T-helper 22 cell (primary cell): ENCODE results near the gene ACVR2A.

Experiments used
- DNase-seq: peaks from one replicate; pipeline ENCODE4 v3.0.0-alpha.2; 2020; ENCODE audit warnings: low read depth

The ACVR2A gene

DNA sequence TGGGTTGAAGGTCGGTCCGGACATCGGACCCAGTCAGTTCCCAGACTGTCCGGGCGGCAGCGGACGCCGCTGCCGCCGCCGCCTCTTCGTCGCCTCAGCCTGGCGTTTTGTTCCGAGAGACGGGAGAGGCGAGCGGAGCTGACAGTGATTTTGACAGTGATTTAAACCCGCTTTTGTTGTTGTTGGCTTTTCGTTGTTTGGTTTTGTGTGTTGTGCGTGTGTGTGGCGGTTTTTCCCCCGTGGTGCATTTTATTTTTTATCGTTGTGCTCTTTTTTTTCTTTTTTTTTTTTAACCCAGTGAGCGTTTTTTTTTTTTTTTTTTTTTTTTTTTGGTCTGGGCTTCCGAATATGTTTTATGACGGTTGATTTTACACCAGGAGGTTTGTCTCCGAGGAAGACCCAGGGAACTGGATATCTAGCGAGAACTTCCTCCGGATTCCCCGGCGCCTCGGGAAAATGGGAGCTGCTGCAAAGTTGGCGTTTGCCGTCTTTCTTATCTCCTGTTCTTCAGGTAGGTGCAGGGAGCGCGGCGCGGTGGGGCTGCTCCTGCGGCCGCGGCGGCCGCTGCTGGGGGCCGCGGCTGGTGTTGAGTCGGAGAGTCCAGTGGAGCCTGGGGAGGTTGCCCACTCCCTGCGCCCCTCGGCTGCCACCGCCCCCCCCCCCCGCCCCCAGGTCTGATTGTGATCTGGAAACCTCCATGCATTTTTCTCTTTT is at the start of gene ACVR2A:
Gene ACVR2A (plus strand): TSS at position 333 of the 714 bp plus-strand sequence. CDS start 124 bp downstream, at position 457.
- peak; percentile 21 for DNase-seq

DNA sequence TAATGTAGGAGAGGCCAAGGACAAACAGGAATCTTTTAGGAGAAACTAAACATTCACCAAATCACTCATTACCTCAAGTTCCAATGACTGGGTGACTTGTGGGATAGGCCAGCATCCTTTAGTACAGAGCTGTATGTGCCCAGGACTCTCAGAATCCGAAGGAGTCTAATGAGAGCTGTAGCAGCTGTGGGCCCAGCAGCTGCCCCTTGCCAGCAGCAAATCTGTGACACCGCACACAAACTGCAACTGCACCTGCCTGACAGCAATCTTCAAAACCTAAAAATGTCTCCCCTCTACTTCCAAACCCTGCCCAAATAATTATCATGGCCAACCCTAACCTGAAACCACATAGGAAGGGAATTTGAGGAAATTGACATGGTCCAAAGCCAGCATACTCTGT is 44.5 kb upstream of the ACVR2A start:
- no peak for DNase-seq

DNA sequence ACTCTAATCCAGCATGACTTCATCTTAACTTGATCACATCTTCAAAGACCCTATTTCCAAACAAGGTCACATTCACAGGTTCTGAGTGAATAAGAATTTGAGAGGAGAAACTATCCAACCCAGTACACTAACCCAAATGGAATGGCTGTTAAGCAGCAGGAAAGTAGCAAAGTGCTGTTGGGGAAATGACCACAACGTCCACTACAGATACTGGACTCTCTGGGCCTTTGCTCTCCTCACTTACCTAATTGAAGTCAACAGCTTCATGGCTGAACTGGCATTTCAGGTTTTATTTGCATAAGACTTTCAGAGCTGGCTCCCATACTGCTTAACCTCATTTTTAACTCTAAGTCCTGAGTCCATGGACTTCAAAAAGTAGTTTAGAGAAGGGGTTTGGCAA is 38.0 kb upstream of the ACVR2A start:
- DNase-seq: no peak

DNA sequence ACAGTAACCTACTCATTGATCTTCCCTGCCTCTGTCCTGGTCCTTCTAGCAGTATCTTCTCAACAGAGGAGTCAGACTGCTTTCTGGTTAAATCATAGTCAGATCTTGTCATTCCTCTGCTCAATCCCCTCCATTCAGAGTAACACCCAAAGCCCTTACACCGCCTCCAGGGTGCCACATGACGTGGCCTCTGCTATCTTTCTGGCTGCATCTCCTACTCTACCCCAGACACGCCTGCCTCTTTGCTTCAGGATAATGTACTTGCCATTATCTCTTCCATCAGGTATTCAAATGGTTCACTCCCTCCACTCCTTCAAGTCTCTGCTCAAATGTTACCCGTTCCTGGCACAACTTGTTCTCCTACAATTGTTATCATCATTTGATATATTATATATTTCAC is 36.3 kb upstream of the ACVR2A start:
- DNase-seq: no peak

DNA sequence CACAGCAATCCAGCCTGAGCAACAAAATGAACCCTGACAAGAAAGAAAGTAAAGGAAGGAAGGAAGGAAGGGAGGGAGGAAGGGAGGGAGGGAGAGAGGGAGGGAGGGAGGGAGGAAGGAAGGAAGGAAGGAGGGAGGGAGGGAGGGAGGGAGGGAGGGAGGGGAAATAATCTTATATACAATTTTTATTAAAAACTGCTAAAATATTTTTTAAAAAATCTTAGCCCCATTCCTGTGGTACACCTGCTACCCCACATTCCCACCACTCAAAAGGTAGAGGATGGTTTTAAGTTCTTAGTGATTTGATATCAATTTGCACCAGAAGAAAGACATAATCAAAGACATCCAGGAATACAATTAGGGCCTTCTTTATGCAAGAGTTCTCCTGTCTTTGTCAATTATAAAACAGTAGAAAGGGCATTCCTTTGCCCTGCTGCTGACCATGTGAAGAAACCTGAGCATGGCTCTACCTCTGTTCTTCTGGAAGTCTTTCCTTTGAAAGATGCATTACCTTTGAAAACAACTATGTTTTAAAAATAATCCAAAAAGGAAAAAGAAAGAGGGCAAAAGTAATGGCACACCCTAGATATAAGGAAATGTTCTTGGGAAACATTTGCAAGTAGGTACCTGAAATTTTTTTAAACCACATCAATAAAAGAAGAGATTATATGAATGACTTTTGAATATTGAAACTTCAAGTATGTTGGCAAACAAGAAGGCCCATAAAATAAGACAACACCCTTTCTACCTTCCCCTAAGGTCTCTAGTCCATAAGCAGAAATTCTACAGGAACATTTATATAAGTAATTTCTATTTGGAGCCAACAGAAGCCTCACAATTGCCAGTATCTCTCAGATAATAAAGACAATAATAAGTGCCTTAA is 33.7 kb upstream of the ACVR2A start:
- DNase-seq: no peak

DNA sequence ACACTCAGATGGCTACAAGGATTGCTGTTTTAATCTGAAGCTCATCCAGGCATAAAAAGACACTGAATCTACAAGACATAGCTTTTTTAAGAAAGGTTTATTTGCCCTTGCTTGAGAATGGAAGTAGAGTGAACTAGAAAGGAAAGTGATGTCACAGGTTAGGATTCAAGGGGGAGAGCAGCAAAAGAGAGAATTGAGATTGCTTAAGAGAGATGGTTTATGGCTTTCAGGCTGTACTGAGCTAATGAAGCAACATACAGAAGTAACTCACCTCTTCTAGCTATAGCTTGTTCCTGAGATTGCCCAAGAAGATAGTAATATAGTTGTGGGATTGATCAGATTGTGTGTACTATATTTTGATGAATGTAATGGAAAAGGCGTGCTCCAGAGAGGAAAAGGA is 26.1 kb upstream of the ACVR2A start:
- no peak for DNase-seq

DNA sequence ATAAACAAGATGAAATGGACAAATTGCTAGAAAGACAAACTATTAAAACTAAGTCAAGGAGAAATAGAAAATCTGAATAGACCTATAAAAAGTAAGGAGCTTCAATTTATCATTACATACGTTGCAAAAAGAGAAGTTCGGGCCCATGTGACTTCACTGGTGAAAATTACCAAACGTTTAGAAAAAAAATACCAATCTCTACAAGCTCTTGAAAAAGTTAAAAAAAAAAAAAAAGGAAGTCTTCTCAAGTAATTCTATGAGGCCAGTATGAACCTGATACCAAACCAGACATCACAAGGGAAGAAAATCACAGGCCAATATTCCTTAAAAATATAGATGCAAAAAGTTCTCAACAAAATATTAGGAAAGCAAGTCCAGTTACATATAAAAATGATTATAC is 20.2 kb upstream of the ACVR2A start:
- no peak for DNase-seq

DNA sequence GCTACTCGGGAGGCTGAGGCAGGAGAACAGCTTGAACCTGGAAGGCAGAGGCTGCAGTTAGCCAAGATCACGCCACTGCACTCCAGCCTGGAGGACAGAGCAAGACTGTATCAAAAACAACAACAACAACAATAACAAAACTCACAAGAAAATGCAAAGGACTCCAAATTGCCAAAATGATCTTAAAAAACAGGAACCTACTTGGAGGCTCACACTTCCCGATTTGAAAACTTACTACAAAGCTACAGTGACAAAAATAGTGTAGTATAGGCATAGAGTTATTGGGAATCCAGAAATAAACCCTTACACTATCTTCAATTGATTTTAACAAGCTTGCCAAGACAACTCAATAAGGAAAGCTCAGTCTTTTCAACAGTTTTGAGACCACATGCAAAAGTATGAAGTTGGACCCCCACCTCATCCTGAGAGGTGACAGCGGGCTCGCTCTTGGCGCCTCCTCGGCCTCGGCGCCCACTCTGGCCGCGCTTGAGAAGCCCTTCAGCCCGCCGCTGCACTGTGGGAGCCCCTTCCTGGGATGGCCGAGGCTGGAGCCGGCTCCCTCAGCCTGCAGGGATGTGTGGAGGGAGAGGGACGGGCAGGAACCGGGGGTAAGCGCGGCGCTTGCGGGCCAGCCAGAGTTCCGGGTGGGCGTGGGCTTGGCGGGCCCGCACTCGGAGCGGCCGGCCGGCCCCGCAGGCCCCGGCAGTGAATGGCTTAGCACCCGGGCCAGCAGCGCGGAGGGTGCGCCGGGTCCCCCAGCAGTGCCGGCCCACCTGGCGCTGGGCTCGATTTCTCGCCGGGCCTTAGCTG is 18.3 kb upstream of the ACVR2A start:
- no peak for DNase-seq

DNA sequence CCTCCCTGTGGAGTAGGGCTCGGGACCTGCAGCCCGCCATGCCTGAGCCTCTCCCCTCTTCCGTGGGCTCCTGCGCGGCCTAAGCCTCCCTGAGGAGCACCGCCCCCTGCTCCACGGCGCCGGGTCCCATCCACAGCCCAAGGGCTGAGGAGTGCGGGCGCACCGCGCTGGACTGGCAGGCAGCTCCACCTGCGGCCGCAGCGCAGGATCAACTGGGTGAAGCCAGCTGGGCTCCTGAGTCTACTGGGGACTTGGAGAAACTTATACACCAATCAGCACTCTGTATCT is 17.8 kb upstream of the ACVR2A start:
- no peak for DNase-seq

DNA sequence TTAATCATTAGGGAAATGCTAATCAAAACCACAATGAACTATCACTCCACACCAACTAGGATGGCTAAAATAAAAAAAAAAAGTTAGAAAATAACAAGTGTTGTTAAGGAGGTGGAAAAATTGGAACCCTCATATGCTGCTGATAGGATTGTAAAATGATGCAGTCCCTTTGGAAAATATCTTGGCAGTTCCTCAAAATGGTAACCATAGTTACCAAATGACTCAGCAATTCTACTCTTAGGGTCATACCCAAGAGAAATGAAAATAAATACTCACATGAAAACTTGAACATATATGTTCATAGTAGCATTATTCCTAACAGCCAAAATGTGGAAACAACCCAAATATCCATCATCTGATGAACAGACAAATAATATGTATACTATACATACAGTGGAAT is 15.7 kb upstream of the ACVR2A start:
- no peak for DNase-seq

DNA sequence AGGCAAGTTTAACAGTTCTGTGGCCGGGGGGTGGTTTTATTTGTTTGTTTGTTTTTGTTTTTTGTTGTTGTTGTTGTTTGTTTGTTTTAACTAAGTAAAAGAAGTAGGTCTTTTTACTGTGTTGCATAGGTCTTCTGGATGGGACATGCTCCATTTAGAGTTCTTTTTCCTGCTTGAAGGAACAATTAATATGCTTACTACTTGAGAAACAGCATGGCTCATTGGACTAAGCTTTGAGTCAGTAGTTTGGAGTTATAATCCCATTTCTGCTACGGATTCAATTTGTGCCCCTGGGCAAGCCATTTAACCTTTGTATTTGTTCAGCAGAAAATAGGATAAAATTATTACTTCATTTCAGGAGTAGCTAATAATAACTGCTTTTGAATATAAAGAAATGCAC is 8.7 kb upstream of the ACVR2A start:
- DNase-seq: no peak

DNA sequence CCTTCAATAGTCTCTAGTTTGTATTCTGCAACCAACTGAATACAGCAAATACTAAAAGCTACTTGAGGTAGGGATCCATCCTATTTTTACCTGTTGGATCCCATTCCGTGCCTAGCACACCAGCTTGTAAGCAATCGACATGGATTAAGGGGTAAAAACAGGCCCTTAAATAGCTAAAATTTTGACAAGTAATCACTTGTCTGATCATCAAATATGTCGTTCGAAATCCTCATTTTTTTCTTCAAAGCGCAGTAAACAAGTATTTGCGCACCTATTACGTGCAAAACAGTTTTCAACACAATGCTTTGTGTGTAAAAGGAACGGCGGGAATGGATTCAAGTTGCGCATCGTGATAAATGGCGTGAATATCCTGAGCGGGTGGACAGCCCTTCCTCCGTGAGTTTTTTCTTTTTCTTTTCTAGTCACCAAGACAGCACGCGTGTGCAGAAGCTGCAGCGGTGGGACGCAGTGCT is 1.4 kb upstream of the ACVR2A start:
- no peak for DNase-seq

DNA sequence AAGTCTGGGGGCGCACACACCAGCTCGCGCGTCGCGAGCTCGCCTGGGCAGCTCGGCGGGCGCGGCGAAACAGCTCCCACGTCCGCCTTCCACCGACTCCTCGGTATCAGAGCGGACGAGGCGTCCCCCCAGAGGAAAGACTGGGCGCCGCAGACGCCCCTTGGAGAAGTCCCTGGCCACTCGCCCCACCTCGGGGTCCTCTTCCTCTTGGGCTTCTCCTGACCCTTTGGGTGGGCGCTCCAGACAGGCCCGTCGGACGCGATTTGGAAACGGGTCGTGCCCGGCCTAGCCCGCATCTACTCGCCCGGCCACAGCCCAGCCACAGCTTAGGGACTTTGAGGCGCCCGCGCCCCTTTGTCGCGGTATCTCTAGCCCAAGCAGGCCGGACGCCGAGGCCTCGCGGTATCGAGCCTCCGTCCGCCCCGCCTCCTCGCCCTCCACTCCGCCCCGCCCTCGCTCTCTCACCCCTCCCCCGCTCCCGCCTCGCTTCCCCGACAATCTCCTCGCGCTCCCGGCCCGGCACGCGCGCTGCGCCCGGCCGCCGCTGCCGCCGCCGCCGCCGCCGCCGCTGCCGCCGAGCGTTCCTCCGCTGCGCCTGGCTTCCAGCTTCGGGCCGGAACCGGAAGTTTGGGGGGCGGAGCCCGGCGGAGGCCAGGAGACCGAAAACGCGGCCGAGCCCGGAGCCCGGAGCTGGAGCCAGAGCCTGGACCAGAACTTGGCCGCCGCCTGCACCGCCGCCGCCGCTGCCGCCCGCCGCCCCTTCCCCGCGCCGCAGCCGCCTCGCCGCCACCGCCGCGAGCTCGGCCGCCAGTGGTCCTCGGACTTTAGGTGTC is 749 bp upstream of the ACVR2A start:
- DNase-seq: peak; percentile 80

DNA sequence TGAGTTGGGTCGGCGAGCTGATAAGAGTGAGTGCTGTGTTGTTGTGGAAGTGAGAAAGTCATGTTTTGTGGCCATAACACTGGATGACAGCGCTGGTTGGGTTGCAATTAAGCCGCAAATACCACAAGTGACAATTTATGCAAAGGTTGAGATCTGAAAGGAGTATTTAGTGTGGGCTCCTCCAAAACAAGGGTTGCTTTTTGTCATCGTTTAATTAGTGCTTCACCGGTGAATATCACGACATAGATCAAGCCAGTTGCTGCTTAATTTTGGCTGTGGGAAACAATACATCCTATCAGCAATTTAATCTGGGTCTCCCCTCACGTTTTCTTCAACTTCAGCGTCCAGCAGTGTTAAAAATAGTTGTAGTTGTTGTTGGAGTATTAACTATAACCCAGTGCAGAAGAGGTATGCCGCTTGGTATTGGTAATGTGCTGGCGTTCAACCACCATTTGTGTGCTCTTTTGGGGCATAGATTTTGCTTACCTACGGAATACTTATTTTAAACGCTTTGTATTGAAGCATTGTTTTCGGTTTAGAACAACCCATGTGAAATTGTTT is 662 bp downstream of the ACVR2A start:
- peak; percentile 33 for DNase-seq

DNA sequence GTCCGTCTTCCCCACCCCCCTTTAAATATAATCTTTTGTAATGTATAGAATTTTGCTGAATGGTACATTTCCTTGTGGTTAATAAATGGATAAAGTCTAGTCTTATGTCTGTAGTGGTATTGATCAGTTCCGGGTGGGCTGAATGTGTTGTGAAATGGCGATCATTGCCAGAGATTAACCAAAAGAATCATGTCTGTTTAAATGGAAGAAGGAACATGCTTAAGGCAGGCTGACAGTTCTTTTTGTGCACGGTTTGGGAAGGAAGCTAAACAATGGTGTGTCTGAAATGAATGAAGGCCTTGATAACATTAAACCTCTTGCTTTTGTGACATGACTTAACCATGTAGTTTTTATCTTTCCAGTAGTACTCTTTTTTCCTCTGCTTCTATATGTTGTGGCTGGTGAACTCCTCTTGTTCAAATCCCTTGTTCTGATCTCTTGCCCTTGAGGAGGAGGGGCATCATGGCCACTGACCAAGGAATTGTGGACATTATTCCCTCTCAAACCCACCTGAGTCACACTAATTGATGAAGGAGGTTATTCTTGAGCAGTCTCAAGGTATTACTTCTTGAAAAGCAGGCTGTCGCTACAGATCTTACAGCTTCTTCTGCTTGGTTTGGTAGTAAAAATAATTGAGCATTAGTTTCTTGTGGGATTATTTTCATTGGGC is 1.7 kb downstream of the ACVR2A start:
- DNase-seq: no peak

DNA sequence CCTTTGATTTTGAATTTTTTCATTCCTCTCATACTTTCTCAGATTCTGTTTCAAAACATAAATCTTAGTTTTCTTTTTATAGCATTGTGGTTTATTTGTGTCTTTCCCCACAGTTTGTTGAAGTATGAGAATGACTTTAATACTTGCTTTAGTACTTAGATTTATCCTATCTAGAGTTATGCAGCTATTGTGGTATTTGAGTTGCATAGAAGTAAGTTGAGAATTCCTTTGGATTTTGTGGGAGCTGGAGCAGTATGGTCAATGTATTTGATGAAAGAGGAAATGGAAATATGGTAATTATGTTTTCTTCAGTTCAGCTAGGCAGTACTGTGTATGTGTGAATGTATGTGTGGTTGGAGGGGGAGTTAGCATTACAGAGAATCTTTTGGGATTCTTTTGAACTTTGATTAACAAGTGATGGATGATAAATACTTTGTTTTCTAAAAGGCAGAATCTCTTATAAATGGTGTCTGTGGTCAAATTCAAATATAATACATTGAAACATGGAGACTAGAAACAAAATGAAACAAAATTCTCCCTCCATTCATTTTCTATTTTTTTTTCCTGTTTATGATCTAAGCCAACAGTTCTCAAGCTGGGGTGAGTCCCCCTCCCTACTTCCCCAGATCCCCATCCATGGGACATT is 3.0 kb downstream of the ACVR2A start:
- no peak for DNase-seq

DNA sequence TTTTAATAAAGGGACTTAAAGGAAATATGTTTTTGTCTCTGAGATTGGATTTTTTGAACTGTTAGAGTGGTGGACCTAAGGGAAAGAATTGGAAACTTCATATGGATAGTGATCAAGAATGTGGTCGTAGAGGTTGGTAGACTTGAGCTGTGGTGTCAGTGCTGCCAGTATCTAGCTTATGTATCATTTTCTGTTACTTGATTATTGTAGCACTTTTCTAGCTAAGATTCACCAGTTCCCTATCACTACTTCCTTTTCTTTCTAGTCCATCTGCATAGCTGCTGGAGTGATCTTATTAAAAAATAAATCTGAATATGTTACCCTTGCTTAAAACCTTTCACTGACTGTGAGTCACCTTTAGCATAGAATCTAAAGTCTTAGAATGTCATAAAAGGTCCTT is 6.0 kb downstream of the ACVR2A start:
- DNase-seq: no peak

DNA sequence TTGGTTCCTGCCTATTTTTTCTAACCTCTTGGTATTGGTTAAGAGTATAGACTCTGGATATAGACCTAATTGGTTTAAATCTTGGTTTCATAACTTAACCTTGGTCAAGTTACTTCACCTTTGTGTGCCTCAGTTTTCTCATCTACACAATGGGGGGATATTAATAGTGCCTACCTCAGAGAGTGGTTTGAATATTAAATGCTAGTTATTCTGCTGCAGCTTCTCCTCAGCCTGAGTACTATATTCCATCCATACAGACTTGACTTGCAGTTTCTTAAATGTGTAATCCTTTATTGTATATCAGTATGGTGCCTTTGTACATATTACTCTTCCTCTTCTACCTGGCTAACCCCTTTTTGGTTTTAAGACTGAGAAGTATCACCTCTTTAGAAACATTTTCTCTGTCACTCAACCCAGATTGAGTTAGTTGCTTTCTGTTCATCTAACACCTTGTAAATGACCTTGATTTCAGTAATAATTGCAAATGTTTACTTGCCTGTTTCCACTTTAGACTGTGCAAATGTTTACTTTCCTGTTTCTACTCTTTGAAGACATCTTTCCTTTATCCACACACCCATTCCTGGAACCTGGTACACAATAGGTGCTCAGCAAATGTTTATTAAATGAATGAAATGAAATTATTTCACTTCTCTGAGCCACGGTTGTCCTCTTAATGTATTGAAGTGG is 6.6 kb downstream of the ACVR2A start:
- DNase-seq: no peak

DNA sequence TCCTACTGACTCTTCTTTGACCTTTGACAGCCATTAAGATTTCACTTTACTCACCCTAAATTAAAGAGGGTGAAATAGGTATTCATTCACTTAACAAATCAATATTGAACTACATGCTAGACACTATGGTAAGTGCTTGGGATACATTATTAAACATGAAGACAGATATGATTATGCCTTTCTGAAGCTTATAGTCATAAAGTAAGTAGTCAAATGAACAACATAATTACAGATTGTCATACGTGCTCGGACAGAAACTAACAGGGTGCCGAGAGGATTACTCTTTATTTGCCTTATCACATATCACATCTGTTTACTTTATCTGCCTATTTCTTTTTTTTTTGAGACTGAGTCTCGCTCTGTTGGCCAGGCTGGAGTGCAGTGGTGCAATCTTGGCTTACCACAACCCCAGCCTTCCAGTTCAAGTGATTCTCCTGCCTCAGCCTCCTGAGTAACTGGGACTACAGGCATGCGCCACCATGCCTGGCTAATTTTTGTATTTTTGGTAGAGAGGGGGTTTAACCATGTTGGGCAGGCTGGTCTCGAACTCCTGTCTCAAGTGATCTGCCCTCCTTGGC is 9.8 kb downstream of the ACVR2A start:
- DNase-seq: no peak
